ENCODE data around the gene DNAJC3. TPM values are rescaled to one million over a fixed set of nuclear protein-coding genes. Genes with fewer than 3 reads are reported as not detected.
"Not testable (repeated sequence)": the region's sequence is repeated elsewhere in the genome, so short reads cannot be mapped to it uniquely, and the experiment has no call there.

DNAJC3 gene
- total RNA-seq, 1 experiment from 2014 or later = 25.7 TPM

DNA sequence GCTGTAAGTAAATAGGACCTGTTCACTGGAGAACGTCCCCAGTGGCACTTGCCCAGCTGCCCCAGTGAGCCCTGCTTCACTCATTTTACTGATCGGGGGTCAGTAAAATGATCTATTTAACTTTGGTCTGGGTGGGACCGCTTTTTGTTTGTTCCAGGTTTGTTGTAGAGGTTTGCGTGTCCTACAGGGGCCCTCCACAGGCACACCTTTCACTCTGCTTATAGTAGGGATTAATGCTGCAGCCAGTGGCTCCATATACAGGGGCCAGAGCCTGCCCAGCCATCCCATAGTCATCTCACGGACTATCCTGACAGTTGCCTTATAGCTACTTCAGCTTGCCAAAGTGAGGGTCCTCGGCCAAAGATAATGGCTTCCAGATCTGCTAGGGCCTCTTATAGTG is 104.1 kb downstream of the DNAJC3 start:
- H3K9me3 ChIP-seq (ENCODE audit: control insufficient read depth, insufficient read depth, low read depth, low read length) = no peaks in the 10 kb centered on the region
- in situ Hi-C loops (cut with HindIII; ENCODE audit: low pct_unique_long_range_greater_than_20kb, low sequenced_read_pairs) (no loop called here), intact Hi-C loops (cut with micrococcal nuclease; ENCODE audit: unreplicated experiment) (no loop called here)
- no peaks in the 10 kb centered on the region for H3K36me3 ChIP-seq (ENCODE audit: control insufficient read depth, insufficient read depth, low read length)
- BruUV-seq (replicated peaks) = no TSS peak
- TF ChIP-seq POLR2AphosphoS5 (IDR thresholded peaks at IDR 0.05; ENCODE audit: low read depth, low read length) = no peak
- no peak for TF ChIP-seq REST (IDR thresholded peaks at IDR 0.05; ENCODE audit: insufficient read depth in 1 of 2, low read depth in 2 of 2, low read length in 1 of 2)
- no peak for TF ChIP-seq TCF7L2 (IDR thresholded peaks at IDR 0.05; ENCODE audit: low read depth, low read length)
- TF ChIP-seq SIN3A (IDR thresholded peaks at IDR 0.05; ENCODE audit: borderline replicate concordance, insufficient read depth, low read depth, low read length) = no peak
- no peak for TF ChIP-seq CTCF (IDR thresholded peaks at IDR 0.05)
- no peaks in the 10 kb centered on the region for H3K27me3 ChIP-seq (ENCODE audit: control insufficient read depth, insufficient read depth, low read length)
- no peak overlapping the region for H3K4me3 ChIP-seq (ENCODE audit: low read depth in 2 of 2, low read length in 2 of 2)
- ATAC-seq (no peak), DNase-seq (ENCODE audit: low read depth, low spot score) (no peak)
- ChIA-PET CTCF (no interaction called here), POLR2A (interaction anchor here (1.0 kb wide), 1 partner anchor 10 kb away, joined by 3 read pairs; no protein-coding TSS in a partner anchor)
- no peak overlapping the region for H3K27ac ChIP-seq (ENCODE audit: low read length)
- no peaks in the 10 kb centered on the region for H3K4me1 ChIP-seq (ENCODE audit: control insufficient read depth, insufficient read depth, low read length)

DNA sequence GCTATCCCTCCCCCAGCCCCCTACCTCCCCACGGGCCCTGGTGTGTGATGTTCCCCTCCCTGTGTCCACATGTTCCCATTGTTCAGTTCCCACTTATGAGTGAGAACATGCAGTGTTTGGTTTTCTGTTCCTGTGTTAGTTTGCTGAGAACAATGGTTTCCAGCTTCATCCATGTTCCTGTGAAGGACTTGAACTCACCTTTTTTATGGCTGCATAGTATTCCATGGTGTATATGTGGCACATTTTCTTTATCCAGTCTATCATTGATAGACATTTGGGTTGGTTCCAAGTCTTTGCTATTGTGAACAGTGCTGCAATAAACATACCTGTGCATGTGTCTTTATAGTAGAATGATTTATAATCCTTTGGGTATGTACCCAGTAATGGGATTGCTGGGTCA is 105.0 kb downstream of the DNAJC3 start:
- POLR2A ChIA-PET = interaction anchor here (0.6 kb wide), 1 partner anchor 13 kb away, joined by 8 read pairs; no protein-coding TSS in a partner anchor
- H3K4me3 ChIP-seq (ENCODE audit: low read depth in 2 of 2, low read length in 2 of 2); H3K4me1 ChIP-seq (ENCODE audit: control insufficient read depth, insufficient read depth, low read length); H3K36me3 ChIP-seq (ENCODE audit: control insufficient read depth, insufficient read depth, low read length); BruUV-seq (replicated peaks); CTCF ChIA-PET; in situ Hi-C loops (cut with HindIII; ENCODE audit: low pct_unique_long_range_greater_than_20kb, low sequenced_read_pairs); H3K27ac ChIP-seq (ENCODE audit: low read length); ATAC-seq; intact Hi-C loops (cut with micrococcal nuclease; ENCODE audit: unreplicated experiment); DNase-seq (ENCODE audit: low read depth, low spot score); H3K27me3 ChIP-seq (ENCODE audit: control insufficient read depth, insufficient read depth, low read length); H3K9me3 ChIP-seq (ENCODE audit: control insufficient read depth, insufficient read depth, low read depth, low read length): not testable (repeated sequence)

DNA sequence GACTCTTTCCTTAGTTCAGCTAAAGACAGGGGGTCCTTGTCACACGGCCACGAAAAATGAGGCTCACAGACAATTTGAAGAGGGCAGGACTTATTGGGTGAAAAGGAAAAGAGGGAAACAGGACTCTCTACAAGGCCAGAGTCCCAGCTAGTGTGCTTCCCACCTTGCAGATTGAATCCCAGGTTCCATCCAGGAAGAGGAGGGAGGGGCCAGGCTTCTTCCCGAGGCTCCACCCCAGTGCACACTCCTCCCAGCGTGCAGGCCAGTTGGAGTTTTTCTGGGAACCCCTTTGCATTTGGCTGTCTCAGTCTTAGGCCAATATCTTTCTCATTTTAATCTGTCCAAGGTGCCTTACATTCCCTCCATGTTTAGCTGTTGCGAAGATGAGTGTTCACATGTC is 106.8 kb downstream of the DNAJC3 start:
- DNase-seq (ENCODE audit: low read depth, low spot score) = no peak
- intact Hi-C loops (cut with micrococcal nuclease; ENCODE audit: unreplicated experiment) = no loop called here
- no peaks in the 10 kb centered on the region for H3K9me3 ChIP-seq (ENCODE audit: control insufficient read depth, insufficient read depth, low read depth, low read length)
- H3K4me1 ChIP-seq (ENCODE audit: control insufficient read depth, insufficient read depth, low read length) = no peaks in the 10 kb centered on the region
- no peak for TF ChIP-seq SIN3A (IDR thresholded peaks at IDR 0.05; ENCODE audit: borderline replicate concordance, insufficient read depth, low read depth, low read length)
- TF ChIP-seq REST (IDR thresholded peaks at IDR 0.05; ENCODE audit: insufficient read depth in 1 of 2, low read depth in 2 of 2, low read length in 1 of 2) = no peak
- no peak for TF ChIP-seq CTCF (IDR thresholded peaks at IDR 0.05)
- TF ChIP-seq POLR2AphosphoS5 (IDR thresholded peaks at IDR 0.05; ENCODE audit: low read depth, low read length) = no peak
- TF ChIP-seq TCF7L2 (IDR thresholded peaks at IDR 0.05; ENCODE audit: low read depth, low read length) = no peak
- ATAC-seq = no peak
- H3K27ac ChIP-seq (ENCODE audit: low read length) = no peak overlapping the region
- in situ Hi-C loops (cut with HindIII; ENCODE audit: low pct_unique_long_range_greater_than_20kb, low sequenced_read_pairs) = no loop called here
- H3K4me3 ChIP-seq (ENCODE audit: low read depth in 2 of 2, low read length in 2 of 2) = no peak overlapping the region
- CTCF ChIA-PET = no interaction called here
- BruUV-seq (replicated peaks) = no TSS peak
- no peaks in the 10 kb centered on the region for H3K36me3 ChIP-seq (ENCODE audit: control insufficient read depth, insufficient read depth, low read length)
- POLR2A ChIA-PET = no interaction called here
- H3K27me3 ChIP-seq (ENCODE audit: control insufficient read depth, insufficient read depth, low read length) = no peaks in the 10 kb centered on the region

Measured in Panc1 (cell line).